ENCODE measurements around the gene MYCL.

GRCh38 chr1:39899611-39900538 is 1.8 kb downstream of the MYCL start:
- TF ChIP-seq CTCF (conservative IDR thresholded peaks at IDR 0.05 in 1 of 2, IDR thresholded peaks at IDR 0.05 in 1 of 2; ENCODE audit: extremely low read depth in 1 of 2, insufficient read depth in 1 of 2, low read depth in 1 of 2, low read length in 2 of 2) (no peak), EZH2 (IDR thresholded peaks at IDR 0.05; ENCODE audit: borderline replicate concordance, low read length) (no peak)

Data from mammary epithelial cell (primary cell).